GM10847 (cell line): ENCODE measurements around the gene DOCK4.

ENCODE experiments used
- POLR2A ChIP-seq: IDR thresholded peaks from 2 replicates; pipeline ENCODE4 v1.6.1; 2011; ENCODE audit not compliant: insufficient read length; ENCODE audit errors: extremely low read depth

DOCK4 gene

DNA sequence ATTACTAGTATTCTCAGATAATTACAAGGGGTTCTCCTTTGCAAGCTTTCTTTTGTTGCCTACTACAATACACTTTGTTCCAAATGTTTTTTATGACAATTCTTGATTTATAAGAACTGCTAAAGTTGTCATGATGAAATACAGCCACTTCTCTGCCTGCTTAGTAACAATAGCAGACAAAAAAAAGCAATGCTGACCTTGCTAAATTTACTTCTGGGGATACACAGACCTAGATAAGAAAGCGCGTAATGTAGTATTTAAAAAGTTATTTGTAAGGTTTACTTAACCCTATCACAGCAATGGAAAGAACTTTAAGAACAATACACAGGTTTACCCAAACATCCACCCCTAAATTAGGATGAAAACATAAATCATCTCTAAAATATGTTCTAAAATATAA is 311.1 kb downstream of the DOCK4 start:
- TF ChIP-seq POLR2A, result no peak

DNA sequence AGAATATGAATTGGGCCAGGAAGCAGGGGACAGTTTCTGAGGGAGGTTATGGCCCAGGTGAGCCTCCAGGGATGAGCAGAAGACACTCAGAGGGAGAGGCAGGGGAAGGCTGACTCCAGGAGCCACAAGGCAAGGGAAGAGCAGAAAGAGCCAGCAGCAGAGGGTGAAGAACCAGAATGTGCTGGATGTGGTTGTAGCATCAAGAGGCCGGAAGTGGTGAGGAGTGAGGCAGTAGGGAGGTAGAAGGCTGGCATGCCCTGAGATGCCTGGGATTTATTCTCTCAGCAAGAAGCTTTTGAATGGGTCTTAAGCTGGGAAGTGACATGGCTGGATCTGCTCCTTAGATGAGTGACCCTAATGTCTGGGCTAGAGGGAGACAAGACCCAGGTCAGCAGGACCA is 311.7 kb downstream of the DOCK4 start:
- no peak for TF ChIP-seq POLR2A

DNA sequence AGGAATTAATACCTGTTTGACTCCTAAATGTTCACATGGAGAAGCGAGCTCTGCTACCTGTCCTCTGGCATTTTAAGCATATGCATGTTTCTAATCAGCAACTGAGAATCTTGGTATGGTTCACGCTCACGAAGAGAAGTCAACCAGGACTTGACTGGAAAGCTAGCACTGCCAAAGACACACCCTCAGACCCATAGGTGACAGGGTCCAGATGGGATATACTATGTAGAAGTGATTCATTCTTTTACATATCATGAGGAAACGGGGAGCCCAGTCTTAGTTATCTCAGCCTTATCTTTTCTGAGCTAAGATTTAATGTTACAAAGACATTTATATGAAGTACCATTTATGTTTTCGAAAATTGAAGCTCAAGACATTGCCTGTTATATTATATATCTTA is 313.0 kb downstream of the DOCK4 start:
- TF ChIP-seq POLR2A, result no peak

DNA sequence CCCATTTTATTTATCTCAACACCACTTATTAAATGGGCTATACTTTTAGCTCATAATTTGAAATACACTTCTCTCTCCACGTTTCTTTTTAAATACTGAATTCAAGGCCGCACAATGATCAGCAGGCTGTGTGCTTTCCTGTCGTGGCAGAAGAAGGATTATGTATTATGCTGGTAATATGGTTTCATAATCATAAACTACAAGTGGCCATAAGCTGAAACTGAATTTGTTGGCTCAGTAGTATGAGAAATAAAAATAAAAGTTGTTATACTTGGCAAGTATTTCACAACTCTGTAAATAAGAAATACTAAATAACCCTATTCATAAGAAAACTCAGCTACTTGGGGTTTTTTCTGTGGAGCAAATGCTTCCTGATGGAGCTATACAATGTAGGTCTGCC is 313.6 kb downstream of the DOCK4 start:
- no peak for TF ChIP-seq POLR2A

DNA sequence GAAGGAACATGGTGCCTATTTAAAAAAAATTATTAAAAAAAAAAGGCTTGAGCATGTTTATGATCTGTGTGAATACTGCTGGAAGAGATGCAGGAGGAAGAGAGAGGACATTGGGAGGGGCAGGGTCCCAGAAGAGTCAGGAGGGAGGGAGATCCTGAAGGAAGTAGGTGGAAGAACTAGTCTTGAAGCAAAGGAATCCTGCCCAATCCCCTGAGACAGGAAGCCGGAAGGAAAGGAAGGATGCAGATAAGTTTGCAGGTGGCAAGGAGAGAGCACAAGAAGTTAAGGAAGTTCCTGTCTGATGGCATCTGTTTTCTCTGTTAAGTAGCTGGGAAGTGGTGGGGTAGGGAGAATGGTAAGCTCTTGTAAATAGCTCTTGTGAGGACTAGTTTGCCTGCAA is 318.5 kb downstream of the DOCK4 start:
- no peak for TF ChIP-seq POLR2A

DNA sequence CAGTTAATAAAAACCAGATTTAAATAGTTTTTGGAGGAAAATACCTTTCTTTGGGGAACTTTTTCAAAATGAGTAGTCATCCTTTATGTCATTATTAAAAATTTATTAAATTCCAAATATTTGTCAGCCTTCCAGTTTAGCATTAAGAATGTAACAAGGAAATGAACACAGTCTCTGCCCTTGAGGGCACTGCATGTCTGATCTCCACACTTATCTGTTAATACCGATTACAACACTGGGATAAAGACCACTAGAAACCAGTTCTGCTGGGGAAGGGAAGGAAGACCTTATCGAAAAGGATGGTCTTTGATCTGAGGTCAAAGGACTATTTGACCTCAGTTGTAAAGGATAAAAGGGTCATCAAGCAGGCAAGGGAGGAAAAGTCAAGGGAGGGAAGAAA is 320.0 kb downstream of the DOCK4 start:
- no peak for TF ChIP-seq POLR2A

DNA sequence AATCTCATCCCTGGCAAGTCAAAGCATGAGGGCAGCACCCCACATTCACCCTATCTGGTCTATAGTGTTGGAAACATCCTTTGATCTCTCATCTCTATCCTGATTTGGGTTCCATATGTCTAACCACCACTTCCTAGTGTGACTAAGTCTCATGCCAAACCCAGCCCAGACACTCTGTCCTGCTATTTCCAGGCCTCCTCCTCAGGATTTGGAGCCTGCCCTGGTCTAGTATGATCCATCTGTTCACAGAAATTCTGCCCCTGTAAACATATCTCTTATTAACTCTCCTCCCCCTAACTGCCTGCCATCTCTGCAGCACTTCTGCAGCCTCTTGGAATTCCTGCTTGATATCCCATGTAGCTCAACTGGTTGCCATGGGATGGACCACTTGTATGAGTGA is 323.0 kb downstream of the DOCK4 start:
- no peak for TF ChIP-seq POLR2A

DNA sequence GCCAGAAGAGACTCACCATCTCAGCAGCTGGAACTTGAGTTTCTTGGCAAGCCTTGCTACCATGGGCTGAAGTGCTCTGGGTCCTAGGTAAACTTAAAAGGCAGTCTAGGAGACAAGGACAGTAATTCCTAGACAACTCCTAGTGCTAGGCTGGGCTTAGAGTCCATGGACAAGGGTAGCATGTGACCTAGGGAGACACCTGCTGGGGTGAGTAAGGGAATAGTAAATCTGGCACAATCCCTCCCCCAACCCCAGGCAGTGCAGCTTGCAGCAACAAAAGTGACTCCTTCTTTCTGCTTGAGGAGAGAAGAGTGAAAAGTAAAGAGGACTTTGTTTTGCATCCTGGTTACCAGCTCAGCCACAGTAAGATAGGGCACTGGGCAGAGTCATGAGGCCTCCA is 327.4 kb downstream of the DOCK4 start:
- no peak for TF ChIP-seq POLR2A

DNA sequence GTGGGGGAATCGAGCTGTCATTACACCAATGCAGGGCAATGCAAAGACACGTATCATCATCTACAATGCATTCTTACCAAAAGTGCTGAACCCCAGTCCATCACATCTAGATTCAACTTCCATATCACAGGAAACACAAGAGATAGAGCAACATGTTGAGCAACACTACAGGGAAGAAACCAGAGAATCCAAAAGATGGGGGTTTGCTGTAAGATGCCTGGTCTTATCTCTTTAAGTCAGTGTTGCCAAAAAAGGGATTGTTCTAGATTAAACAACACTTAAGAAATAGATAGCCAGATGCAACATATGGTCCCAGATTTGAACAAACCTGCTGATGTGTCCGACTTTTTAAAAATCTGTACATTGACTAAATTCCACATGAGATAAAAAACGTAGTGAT is 328.3 kb downstream of the DOCK4 start:
- TF ChIP-seq POLR2A, result no peak

DNA sequence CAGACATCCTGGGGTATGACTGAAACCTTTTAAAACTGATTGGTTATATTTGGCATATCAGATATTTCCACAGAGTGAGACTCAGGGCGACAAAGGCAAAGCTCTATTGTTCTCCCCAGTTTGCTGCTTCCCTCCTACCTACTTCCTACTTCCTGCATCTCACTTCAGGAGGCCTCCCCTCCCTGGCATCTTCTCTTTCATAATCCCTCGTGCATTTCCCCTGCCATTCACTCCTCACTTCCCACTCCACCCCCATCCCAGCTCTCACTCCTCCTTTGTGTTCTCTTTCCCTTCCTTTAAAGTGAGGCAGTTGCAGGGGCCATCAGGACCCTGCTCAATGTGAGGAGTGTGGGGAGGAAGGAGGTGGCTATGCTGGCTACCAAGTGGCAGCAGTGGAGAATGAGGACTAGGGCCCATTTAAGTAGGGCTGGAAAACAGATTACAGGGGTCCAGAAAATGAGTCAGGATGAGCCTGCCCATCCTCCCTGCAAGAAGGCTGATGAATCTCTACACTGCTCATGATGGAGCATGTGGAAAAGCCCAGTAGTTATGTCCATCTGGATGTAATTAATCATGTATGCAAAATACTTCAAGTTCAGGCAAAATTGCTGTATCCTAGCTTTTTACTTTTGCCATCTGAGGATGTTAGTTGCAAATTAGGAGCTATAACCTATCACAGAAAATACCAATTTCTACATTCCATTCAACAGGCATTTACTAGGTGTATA is 332.1 kb downstream of the DOCK4 start:
- TF ChIP-seq POLR2A, result no peak

DNA sequence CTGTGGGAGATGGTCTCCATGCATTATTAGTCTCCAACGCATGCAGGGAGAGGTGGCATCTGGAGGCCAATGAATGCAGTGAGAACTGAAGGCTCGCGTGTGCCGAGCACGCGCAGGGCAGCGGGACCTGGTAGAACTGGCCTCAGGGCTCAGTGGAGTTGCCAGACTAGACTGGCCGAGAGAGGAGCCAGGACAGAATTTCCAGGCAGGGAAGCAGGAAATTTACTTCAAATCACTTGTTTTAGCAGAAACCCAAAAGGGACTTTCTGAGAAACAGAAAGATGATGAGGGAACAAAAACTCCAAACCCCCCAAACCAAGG is 332.9 kb downstream of the DOCK4 start:
- no peak for TF ChIP-seq POLR2A

DNA sequence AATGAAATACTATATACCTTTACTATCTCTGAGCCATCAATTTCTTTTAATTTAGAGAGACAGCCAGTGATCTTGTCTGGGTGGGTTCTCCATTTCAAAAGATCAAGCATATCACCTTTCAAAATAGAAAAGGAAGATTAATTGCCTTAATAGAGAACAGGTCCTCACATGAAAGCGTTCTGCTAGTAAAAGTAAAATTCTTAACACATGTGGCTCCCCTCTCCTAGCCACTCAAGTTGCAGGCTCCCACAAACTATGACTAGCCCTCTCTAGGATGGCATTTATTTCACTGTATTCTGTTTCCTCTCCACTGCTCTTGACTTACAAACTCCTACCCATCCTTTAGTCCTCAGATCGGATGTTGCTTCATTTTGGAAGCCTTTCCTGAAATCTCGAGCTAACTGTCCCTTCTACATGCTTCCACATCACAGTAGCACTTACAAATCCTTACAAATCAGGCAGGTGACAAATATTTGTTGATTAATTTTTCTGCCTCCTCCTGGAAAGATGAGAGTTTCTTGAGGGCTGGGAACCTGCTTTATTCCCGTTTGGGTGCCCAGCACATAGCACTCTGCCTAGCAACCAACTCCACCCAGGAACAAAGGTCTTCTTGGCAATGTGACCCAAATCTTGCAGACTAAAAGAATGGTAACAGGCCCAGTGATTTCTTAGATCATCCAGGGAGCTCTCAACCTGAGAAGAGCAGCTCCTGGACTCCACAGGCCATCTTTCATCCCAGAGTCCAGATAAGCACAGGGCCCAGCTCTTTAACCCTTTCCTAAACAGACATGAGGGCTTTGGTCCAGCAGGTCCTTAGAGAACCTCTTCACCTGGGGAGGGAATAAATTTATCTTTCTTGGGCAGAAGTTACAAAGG is 333.5 kb downstream of the DOCK4 start:
- no peak for TF ChIP-seq POLR2A

DNA sequence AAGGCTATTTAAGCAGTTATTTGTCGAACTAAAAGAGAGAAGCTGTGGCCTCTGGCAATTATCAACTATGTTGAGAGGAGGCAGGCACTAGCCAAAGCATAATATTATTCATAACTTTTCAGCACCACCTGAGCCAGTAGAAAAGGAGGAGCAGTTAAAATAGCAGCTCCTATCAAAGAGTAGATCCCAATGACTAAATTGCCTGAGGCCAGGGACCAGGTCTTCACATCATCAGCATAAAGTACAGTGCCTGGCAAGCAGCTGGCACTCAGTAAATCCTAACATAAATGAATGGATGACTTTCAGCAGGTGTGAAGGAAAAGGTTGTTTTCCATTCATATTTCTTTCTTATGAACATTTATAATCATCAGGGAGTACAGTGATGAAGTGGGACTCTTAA is 334.9 kb downstream of the DOCK4 start:
- TF ChIP-seq POLR2A, result no peak

DNA sequence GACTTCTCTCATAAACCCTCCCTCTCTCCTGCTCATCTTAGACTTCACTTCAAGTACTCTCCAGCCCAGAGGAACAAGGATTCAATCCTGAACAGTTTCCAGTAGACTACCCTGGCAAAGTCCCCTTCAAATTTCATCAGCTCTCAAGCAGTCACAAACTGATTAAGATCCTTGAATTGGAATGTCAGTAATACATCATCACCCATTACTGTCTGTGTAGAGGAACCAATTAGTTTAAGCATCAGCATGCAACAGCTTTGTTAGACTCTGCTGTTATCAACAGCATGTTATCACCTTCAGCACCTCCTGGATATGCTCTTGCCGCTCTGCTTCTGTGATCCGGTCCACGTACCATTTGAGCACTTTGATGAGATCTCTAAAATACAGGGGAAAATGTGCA is 336.9 kb downstream of the DOCK4 start:
- TF ChIP-seq POLR2A, result no peak

DNA sequence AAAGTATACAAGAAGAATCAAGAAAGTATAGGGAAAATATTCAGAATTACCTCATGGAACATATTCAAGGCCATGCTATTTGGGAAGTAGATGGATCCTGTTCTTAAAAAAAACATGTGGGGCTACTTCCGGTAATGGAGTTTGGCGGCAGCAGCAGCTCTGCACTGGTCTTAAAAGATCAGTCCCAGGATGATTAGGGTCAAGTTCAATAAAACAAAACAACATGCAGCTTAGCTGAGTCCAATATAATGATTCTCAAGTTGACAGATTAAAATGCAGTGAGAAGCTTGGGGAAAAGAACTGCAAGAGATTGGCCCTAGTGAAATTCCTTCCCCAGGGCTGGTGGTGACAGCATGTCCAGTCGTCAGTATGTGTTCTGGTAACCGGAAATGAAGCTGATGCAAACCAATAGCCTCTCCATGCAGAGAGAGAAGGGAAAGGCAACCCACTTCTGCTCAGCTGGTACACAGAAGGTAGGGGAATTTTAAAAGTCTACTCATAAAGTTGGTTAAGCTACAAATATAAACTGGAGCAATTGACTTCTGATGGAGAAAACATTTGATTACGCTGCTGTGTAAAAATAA is 338.8 kb downstream of the DOCK4 start:
- TF ChIP-seq POLR2A, result no peak

DNA sequence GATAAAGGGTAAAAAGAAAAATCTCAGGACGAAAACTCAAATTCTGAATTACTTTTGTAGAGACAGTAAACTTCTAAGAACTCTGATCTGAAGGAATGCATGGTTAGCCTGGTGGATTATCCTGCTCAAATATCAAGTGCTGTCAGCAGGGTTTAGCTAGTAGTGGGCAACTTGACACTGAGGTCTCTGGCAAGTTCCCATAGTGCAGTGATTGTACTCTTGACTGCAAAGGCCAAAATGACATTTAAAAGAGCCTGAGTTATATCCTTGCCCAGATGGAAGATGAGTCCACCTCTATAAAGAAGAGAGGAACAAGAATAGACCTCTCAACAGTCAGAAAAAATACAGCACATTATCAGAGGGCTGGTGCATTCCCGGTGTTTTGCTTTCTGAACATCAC is 339.4 kb downstream of the DOCK4 start:
- TF ChIP-seq POLR2A, result no peak

DNA sequence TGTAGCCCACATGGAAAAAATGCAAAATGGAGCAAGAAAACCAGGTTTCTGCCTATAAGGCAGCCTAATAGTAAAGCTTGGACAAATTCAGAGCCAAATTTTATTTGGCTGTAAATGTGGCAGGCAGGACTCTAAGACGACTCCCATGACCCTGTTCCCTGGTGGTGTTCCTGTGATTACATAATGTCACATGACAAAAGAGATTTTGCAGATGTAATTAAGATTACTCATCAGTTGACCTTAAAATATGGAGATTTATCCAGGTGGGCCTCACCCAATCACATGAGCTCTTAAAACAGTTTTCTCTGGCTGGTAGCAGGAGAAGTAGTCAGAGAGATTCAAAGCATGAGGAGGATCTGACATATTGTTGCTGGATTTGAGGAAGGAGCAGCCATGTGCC is 340.8 kb downstream of the DOCK4 start:
- TF ChIP-seq POLR2A, result no peak
